CD4-positive, alpha-beta T cell treated with Interferon alpha-2 for 1 hour (primary cell): Measurements from ENCODE around the gene NECTIN2.
"Not testable (repeated sequence)": the region's sequence is repeated elsewhere in the genome, so short reads cannot be mapped to it uniquely, and the experiment has no call there.

Experiments used
- DNase-seq, 2 donors: peaks; one replicate each; pipeline ENCODE4 v3.0.0-alpha.2; 2020 to 2022

NECTIN2 gene

DNA sequence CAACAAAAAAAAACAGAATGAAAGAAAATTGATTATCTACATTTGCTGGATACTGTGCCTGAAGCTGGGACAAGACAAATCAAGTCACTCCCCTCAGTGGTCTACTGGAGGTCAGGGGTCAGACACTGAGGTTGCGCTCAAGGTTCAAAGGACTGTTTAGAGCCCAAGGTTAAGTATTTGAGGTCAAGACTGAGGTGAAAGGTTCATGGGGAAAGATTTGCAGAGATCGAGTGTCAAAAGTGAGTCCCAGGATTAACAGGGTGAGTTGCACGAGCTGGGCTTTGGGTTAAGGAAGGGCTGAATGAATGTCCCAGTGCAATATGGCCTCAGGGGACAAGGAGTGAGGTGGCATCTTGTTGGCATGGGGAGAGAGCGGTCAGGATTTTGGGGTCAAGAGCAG is 41.6 kb downstream of the NECTIN2 start:
- DNase-seq: no peak

GRCh38 chr19:44888335-44888734 is 42.2 kb downstream of the NECTIN2 start:
- not testable (repeated sequence) for DNase-seq

DNA sequence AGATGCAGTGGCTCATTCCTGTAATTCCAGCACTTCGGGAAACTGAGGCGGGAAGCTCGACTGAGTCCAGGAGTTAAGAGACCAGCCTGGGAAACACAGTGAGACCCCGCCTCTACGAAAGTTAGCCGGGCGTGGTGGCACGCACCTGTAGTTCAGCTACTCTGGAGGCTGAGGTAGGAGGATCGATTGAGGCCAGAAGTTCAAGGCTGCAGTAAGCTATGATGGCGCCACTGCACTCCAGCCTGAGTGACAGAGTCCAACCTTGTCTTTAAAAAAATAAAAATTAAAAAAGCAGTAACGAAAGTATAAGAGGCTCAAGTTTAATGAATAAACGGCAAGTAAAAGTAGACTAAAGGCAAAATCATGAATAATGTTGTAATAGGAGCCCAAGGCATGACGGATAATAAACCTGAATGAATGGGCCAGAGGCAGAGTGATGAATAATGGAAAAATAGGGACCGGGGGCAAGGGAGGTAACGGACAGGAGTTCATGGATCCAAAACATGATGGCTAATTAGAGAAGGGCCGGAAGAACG is 43.8 kb downstream of the NECTIN2 start:
- DNase-seq: no peak

DNA sequence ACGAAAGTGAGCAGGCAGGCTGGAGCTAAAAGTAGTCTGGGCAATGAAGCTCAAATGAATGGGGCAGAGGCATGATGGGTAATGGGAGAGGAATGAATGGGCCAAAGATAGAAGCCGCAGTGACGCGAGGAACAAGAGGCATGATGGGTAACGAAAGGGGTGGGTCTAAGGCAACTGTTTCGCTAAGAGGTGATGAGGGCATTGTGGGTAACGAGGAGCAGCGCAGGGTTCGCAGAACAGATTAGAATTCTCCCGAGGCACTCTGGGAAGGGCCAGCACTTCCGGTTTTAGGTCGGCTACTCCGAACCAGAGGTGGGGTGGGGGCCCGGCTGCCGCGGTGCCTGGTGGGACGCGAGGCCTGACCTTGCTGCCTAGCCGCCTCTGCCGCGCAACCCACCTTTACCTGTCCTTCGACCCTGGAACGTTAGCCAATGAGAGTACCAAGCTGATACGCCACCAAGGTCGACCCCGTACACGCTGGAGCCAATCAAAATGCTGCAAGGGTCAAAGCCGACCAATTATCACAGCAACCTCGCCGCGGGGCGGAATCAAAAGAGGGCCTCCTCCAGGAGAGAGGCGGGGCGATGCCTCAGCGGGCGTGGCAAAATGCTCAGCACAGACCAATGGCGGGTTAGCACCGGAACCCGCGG is 44.4 kb downstream of the NECTIN2 start:
- no peak for DNase-seq

GRCh38 chr19:44891016-44891882 is 45.2 kb downstream of the NECTIN2 start, which contains the start of gene TOMM40:
Gene TOMM40, plus strand, starts transcription at chr19:44891254. Its CDS starts 162 bp downstream, at chr19:44891416.
- DNase-seq: peak; percentile 100

GRCh38 chr19:44892932-44893331 is 46.8 kb downstream of the NECTIN2 start:
- DNase-seq: no peak

- no peak for DNase-seq
Observed at GRCh38 chr19:44893332-44894051, 47.4 kb downstream of the NECTIN2 start.

DNA sequence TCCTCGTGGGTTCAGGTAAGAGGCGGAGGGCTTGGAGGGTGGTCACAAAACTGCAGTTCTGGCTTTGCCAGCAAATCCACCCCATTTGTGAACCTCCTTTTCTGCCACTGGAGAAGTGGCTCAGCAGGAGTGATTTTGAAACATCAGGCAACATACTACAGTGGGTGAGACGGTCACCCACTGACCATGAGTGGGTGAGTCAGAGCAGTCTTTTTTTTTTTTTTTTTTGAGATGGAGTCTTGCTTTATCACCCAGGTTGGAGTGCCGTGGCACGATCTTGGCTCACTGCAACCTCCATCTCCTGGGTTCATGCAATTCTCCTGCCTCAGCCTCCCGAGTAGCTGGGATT is 47.9 kb downstream of the NECTIN2 start:
- no peak for DNase-seq

DNA sequence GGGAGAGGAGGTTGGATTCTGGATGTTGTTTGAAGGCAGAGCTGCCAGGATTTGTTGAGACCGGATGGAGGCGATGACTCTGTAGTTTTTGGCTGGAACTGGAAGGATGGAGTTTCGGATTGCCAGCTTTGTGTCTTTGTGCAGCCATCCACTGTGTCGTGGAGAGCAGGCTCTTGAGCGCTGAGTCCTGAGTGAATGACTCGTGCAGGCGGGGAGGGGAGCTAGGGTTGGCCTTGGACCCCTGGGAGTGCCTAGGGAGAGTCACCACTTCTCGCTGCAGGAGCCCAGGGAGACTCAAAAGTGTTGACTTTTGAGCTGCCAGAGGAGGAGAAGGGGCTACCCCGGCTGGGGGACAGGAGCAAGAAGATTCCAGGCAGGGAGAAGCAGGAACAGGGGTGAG is 48.8 kb downstream of the NECTIN2 start:
- DNase-seq: no peak

- DNase-seq: no peak
Observed at GRCh38 chr19:44897835-44898234, 51.7 kb downstream of the NECTIN2 start.

DNA sequence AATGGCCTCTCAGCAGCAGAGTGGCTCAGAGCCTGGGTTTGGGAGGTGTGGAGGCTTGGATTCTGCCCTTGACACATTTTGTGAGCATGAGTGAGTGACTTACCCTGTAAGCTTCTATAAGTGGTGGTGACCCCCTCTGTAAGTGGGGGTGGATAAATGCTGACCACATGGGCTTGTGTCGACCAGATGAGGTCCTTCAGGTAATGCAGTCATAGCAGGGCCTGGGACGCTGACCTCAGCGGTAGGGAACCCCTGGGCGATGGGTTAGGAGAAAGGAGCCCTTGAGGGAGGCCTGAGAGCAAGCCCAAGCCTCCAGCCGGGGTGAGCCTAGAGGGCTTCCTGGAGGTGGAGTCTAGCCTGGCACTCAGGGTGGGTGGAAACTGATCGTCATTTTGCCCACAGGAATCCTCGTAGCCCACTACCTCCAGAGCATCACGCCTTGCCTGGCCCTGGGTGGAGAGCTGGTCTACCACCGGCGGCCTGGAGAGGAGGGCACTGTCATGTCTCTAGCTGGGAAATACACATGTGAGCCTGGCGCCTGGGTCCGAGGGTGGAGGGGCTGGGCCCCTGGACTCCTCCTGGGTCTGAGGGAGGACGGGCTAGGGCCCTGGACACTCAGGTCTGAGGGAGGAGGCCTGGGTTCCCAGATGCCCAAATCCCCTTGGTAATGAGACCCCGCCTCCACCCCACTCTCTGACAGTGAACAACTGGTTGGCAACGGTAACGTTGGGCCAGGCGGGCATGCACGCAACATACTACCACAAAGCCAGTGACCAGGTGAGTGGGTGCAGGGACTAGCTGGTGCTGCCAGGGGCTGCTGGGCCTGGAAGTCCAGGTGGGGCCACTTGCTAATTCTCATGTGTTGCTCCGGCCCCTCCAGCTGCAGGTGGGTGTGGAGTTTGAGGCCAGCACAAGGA is 54.5 kb downstream of the NECTIN2 start:
- DNase-seq: no peak

GRCh38 chr19:44903216-44903601 is 57.1 kb downstream of the NECTIN2 start:
- DNase-seq: no peak

- DNase-seq: peak; percentile 58 to 74
Observed at GRCh38 chr19:44903602-44904425, 57.7 kb downstream of the NECTIN2 start.

DNA sequence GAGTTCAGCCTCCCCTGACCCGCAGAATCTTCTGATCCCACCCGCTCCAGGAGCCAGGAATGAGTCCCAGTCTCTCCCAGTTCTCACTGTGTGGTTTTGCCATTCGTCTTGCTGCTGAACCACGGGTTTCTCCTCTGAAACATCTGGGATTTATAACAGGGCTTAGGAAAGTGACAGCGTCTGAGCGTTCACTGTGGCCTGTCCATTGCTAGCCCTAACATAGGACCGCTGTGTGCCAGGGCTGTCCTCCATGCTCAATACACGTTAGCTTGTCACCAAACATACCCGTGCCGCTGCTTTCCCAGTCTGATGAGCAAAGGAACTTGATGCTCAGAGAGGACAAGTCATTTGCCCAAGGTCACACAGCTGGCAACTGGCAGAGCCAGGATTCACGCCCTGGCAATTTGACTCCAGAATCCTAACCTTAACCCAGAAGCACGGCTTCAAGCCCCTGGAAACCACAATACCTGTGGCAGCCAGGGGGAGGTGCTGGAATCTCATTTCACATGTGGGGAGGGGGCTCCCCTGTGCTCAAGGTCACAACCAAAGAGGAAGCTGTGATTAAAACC is 58.4 kb downstream of the NECTIN2 start:
- DNase-seq: no peak

GRCh38 chr19:44905437-44906160 is 59.5 kb downstream of the NECTIN2 start, which contains the start of gene APOE:
Gene APOE, plus strand, starts transcription at chr19:44905796. Its CDS starts 829 bp downstream, at chr19:44906625.
- DNase-seq: no peak

DNA sequence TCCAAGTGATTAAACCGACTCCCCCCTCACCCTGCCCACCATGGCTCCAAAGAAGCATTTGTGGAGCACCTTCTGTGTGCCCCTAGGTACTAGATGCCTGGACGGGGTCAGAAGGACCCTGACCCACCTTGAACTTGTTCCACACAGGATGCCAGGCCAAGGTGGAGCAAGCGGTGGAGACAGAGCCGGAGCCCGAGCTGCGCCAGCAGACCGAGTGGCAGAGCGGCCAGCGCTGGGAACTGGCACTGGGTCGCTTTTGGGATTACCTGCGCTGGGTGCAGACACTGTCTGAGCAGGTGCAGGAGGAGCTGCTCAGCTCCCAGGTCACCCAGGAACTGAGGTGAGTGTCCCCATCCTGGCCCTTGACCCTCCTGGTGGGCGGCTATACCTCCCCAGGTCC is 61.5 kb downstream of the NECTIN2 start:
- DNase-seq: no peak

GRCh38 chr19:44908074-44908835 is 62.2 kb downstream of the NECTIN2 start:
- no peak for DNase-seq

GRCh38 chr19:44908836-44909261 is 62.8 kb downstream of the NECTIN2 start:
- DNase-seq: no peak

DNA sequence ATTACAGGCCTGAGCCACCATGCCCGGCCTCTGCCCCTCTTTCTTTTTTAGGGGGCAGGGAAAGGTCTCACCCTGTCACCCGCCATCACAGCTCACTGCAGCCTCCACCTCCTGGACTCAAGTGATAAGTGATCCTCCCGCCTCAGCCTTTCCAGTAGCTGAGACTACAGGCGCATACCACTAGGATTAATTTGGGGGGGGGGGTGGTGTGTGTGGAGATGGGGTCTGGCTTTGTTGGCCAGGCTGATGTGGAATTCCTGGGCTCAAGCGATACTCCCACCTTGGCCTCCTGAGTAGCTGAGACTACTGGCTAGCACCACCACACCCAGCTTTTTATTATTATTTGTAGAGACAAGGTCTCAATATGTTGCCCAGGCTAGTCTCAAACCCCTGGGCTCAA is 63.7 kb downstream of the NECTIN2 start:
- no peak for DNase-seq
